Peyer's patch (tissue), 4 donors: ENCODE data around the gene ATXN1. TPM values are rescaled to one million over a fixed set of nuclear protein-coding genes. Genes with fewer than 3 reads are reported as not detected.
"Not testable (repeated sequence)": the region's sequence is repeated elsewhere in the genome, so short reads cannot be mapped to it uniquely, and the experiment has no call there.

Source experiments
- DNase-seq, 3 donors: peaks; one replicate each; pipeline ENCODE4 v3.0.0-alpha.2; 2017 to 2019
- H3K27ac ChIP-seq, 4 donors: fragments of 200-600 bp; sonication (generic); one replicate each; pipeline ENCODE4 v1.5.1; 2016 to 2019
- H3K27me3 ChIP-seq, 2 donors: fragments of 200-600 bp; sonication (generic); one replicate each; pipeline ENCODE4 v1.5.1; 2019
- H3K36me3 ChIP-seq, 3 donors: fragments of 200-600 bp; sonication (generic); one replicate each; pipeline ENCODE4 v1.5.1; 2016 to 2019
- H3K4me1 ChIP-seq, 4 donors: fragments of 200-600 bp; sonication (generic); one replicate each; pipeline ENCODE4 v1.5.1; 2016 to 2019
- H3K4me3 ChIP-seq, 4 donors: fragments of 200-600 bp; sonication (generic); 1 replicate in 3 of 4; 2 replicates in 1 of 4; pipeline ENCODE4 v1.5.1; 2016 to 2019; ENCODE audit warnings: mild to moderate bottlenecking in 1 of 4
- H3K9me3 ChIP-seq, 4 donors: fragments of 200-600 bp; sonication (generic); one replicate each; pipeline ENCODE4 v1.5.1; 2016 to 2019; ENCODE audit warnings: mild to moderate bottlenecking in 1 of 4
- CTCF ChIP-seq, 6 experiments: fragments of 450-650 bp in 4 of 6; fragments of 200-600 bp in 2 of 6; sonication (generic) in 1 of 6; IDR thresholded peaks; one replicate each; pipeline ENCODE4 v1.5.1; 2017 to 2019; ENCODE audit warnings: antibody characterized with exemption in 6 of 6, mild to moderate bottlenecking in 3 of 6, moderate library complexity in 1 of 6
- POLR2A ChIP-seq, 2 donors: fragments of 450-650 bp; IDR thresholded peaks; one replicate each; pipeline ENCODE4 v1.5.1; 2017; ENCODE audit warnings: antibody characterized with exemption in 2 of 2, mild to moderate bottlenecking in 2 of 2, moderate library complexity in 2 of 2
- total RNA-seq, 4 donors: library from RNA; depleted of rRNA; stranded (reverse); fragments of >200 nt; gene quantifications; one replicate each; pipeline ENCODE4 v1.1.0, GENCODE V29; 2016

The ATXN1 gene
- total RNA-seq, 4 donors from 2014 or later: 34.7 to 48.5 (median 43.1) TPM

GRCh38 chr6:16265351-16266341 lies 495.6 kb downstream of the ATXN1 start:
- DNase-seq: no peak
- Histone ChIP-seq H3K4me1 (no peaks in the 10 kb centered on the region), H3K27ac (no peak overlapping the region), H3K9me3 (no peaks in the 10 kb centered on the region), H3K27me3 (no peaks in the 10 kb centered on the region), H3K4me3 (no peak overlapping the region), H3K36me3 (no peaks in the 10 kb centered on the region)
- TF ChIP-seq CTCF (IDR thresholded peaks at IDR 0.05): no peak
- no peak for TF ChIP-seq POLR2A (IDR thresholded peaks at IDR 0.05)

GRCh38 chr6:16264785-16265184 lies 496.5 kb downstream of the ATXN1 start:
- DNase-seq: no peak
- Histone ChIP-seq H3K4me1 (no peaks in the 10 kb centered on the region), H3K9me3 (no peaks in the 10 kb centered on the region), H3K27me3 (no peaks in the 10 kb centered on the region), H3K4me3 (no peak overlapping the region), H3K36me3 (no peaks in the 10 kb centered on the region), H3K27ac (no peak overlapping the region)
- TF ChIP-seq POLR2A (IDR thresholded peaks at IDR 0.05) (no peak), CTCF (IDR thresholded peaks at IDR 0.05) (no peak)

DNA sequence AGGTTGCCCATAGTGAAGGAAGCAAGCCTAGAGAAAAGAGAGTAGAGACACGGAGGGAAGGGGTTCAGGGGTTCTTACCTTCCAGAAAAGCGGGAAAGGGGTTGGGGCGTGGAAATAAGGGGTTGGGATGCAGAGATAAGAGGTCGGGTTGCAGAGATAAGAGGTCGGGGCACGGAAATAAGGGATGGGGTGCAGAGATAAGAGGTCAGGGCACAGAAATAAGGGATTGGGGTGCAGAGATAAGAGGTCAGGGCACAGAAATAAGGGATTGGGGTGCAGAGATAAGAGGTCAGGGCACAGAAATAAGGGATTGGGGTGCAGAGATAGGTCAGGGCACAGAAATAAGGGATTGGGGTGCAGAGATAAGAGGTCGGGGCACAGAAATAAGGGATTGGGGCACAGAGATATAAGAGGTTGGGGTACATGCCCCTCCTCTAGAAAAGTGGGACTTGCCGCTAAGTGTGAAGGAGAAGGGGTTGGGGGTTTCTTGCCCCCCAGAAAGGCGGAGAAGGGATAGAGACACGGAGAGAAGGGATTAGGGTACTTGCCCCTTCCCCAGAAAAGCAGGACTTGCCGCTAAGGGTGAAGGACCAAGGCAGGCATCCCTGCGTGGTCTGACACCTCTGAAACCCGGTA lies 497.7 kb downstream of the ATXN1 start:
- not testable (repeated sequence) for DNase-seq, H3K4me3 ChIP-seq

DNA sequence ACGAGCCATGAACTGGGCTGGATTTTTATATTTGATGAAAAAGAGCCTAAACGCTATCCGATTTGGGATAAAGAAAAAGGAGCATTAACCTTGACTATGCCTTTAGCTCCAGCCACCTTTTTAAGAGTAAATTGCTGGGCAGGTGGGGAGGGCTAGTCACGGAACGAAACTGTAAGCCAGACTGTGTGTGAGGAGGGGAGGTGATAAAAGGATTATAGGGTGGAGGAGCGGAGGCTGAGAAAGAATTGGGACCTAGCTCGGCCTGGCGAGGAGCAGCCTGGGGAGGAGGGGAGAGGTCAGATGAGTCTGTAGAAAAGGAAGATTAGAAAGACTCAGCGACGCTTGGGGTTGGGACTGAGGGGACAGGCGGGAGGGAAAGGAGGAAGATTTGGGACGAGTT lies 498.5 kb downstream of the ATXN1 start:
- not testable (repeated sequence) for DNase-seq, H3K4me3 ChIP-seq, H3K9me3 ChIP-seq

More for the DNA sequence above, 497.7 kb downstream of the ATXN1 start:
- H3K4me1 ChIP-seq, H3K27ac ChIP-seq, H3K27me3 ChIP-seq, H3K36me3 ChIP-seq, H3K9me3 ChIP-seq: not testable (repeated sequence)

DNA sequence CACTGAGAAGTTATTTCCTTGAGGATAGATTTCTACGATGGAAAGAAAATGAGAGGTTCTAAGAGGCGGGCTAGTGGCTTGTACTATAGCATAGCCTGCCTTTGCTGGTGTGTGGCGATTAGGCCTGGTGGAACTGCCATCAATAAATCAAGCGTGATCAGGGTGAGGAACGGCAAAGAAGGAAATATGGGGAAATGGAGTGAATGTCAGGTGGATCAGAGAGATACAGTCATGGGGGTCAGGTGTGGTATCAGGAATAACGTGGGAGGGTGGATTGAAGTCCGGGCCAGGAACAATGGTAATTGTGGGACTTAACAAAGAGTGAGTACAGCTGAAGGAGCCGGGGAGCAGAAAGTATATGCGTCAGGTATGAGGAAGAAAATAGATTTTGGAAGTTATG lies 500.7 kb downstream of the ATXN1 start:
- not testable (repeated sequence) for H3K27me3 ChIP-seq, H3K36me3 ChIP-seq, H3K4me3 ChIP-seq, H3K9me3 ChIP-seq, H3K4me1 ChIP-seq, DNase-seq, H3K27ac ChIP-seq

More for the DNA sequence above, 498.5 kb downstream of the ATXN1 start:
- not testable (repeated sequence) for H3K36me3 ChIP-seq, H3K4me1 ChIP-seq, H3K27ac ChIP-seq, H3K27me3 ChIP-seq

GRCh38 chr6:16259604-16260003 lies 501.7 kb downstream of the ATXN1 start:
- DNase-seq, H3K27ac ChIP-seq, H3K36me3 ChIP-seq: not testable (repeated sequence)

DNA sequence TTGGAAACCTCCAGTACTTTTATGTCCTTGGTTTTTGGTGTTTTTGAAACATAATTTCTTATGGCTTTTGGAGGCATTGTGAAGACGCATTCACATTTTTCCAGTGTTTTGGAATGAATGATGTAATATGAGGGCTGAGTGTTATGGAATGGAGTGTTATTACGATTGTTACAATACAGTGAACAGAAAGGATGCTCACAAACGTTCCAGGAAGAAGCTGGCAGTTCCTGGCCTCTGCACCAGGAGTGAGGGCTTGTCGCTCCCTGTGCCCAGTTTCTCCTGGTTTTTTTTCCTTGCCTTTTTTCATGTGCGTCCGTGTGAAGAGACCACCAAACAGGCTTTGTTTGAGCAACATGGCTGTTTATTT lies 502.6 kb downstream of the ATXN1 start:
- Histone ChIP-seq H3K27me3 (no peaks in the 10 kb centered on the region), H3K27ac (peak overlapping the region in 1 of 4 donors; percentile 23), H3K9me3 (no peaks in the 10 kb centered on the region), H3K36me3 (no peaks in the 10 kb centered on the region), H3K4me1 (no peaks in the 10 kb centered on the region), H3K4me3 (no peak overlapping the region)
- TF ChIP-seq CTCF (IDR thresholded peaks at IDR 0.05) (no peak), POLR2A (IDR thresholded peaks at IDR 0.05) (no peak)
- DNase-seq: no peak

More at GRCh38 chr6:16259604-16260003, 501.7 kb downstream of the ATXN1 start:
- H3K4me3 ChIP-seq, H3K9me3 ChIP-seq, H3K27me3 ChIP-seq, H3K4me1 ChIP-seq: not testable (repeated sequence)
